ENCODE measurements around the gene LAMB1. TPM values are rescaled to one million over a fixed set of nuclear protein-coding genes. Genes with fewer than 3 reads are reported as not detected.

The LAMB1 gene
- total RNA-seq, 2 experiments from 2014 or later: not detected

- H3K4me3 Mint-ChIP-seq: no peak overlapping the region
- TF ChIP-seq CTCF (IDR thresholded peaks at IDR 0.05): no peak
- H3K9me3 ChIP-seq (ENCODE audit: control insufficient read depth in 1 of 2, insufficient read depth in 1 of 2, low read length in 2 of 2): no peaks in the 10 kb centered on the region
- no peak overlapping the region for H3K27ac Mint-ChIP-seq
- no peak overlapping the region for H3K4me3 ChIP-seq (ENCODE audit: low read length)
- DNase-seq (no peak), ATAC-seq (ENCODE audit: poor library complexity) (no peak)
- peaks cover 5% of the 10 kb centered on the region for H3K27me3 Mint-ChIP-seq
- ChIA-PET POLR2A (no interaction called here), CTCF (no interaction called here)
- no peaks in the 10 kb centered on the region for H3K36me3 Mint-ChIP-seq (ENCODE audit: low read depth)
- H3K4me1 Mint-ChIP-seq (ENCODE audit: low read depth): no peaks in the 10 kb centered on the region
- H3K36me3 ChIP-seq (ENCODE audit: insufficient read depth, low read length): no peaks in the 10 kb centered on the region
- H3K27me3 ChIP-seq (ENCODE audit: control insufficient read depth in 1 of 2, insufficient read depth in 2 of 2, low read length in 2 of 2): no peaks in the 10 kb centered on the region
- intact Hi-C loops (cut with DNase I, micrococcal nuclease): no loop called here
- H3K9me3 Mint-ChIP-seq: no peaks in the 10 kb centered on the region
- no peaks in the 10 kb centered on the region for H3K4me1 ChIP-seq (ENCODE audit: insufficient read depth, low read length)
- H3K27ac ChIP-seq (ENCODE audit: low read depth in 1 of 2, low read length in 2 of 2): no peak overlapping the region
These were observed 15.7 kb upstream of the LAMB1 start for GRCh38 chr7:108018668-108019067.

- H3K4me1 Mint-ChIP-seq (ENCODE audit: low read depth): no peaks in the 10 kb centered on the region
- Histone ChIP-seq H3K4me3 (ENCODE audit: low read length) (no peak overlapping the region), H3K4me1 (ENCODE audit: insufficient read depth, low read length) (no peaks in the 10 kb centered on the region), H3K9me3 (ENCODE audit: control insufficient read depth in 1 of 2, insufficient read depth in 1 of 2, low read length in 2 of 2) (no peaks in the 10 kb centered on the region), H3K27ac (ENCODE audit: low read depth in 1 of 2, low read length in 2 of 2) (no peak overlapping the region), H3K27me3 (ENCODE audit: control insufficient read depth in 1 of 2, insufficient read depth in 2 of 2, low read length in 2 of 2) (peaks cover 0 to 3% of the 10 kb centered on the region in 2 experiments), H3K36me3 (ENCODE audit: insufficient read depth, low read length) (no peaks in the 10 kb centered on the region)
- no peak overlapping the region for H3K27ac Mint-ChIP-seq
- intact Hi-C loops (cut with DNase I, micrococcal nuclease): no loop called here
- ChIA-PET POLR2A (no interaction called here), CTCF (interaction anchor here (0.8 kb wide), 1 partner anchor 13 kb away, joined by 3 read pairs; no protein-coding TSS in a partner anchor)
- H3K4me3 Mint-ChIP-seq: no peak overlapping the region
- ATAC-seq (ENCODE audit: poor library complexity) (no peak), DNase-seq (no peak)
- peaks cover 7% of the 10 kb centered on the region for H3K27me3 Mint-ChIP-seq
- H3K36me3 Mint-ChIP-seq (ENCODE audit: low read depth): no peaks in the 10 kb centered on the region
- H3K9me3 Mint-ChIP-seq: no peaks in the 10 kb centered on the region
- TF ChIP-seq CTCF (IDR thresholded peaks at IDR 0.05): no peak
These were observed 14.8 kb upstream of the LAMB1 start for GRCh38 chr7:108017776-108018151.

GRCh38 chr7:108016841-108017775, 14.1 kb upstream of the LAMB1 start:
- ChIA-PET CTCF (interaction anchor here (0.8 kb wide), 1 partner anchor 14 kb away, joined by 3 read pairs; no protein-coding TSS in a partner anchor), POLR2A (no interaction called here)
- no peaks in the 10 kb centered on the region for H3K36me3 ChIP-seq (ENCODE audit: insufficient read depth, low read length)
- no peaks in the 10 kb centered on the region for H3K4me1 ChIP-seq (ENCODE audit: insufficient read depth, low read length)
- no peak overlapping the region for H3K4me3 ChIP-seq (ENCODE audit: low read length)
- DNase-seq (no peak), ATAC-seq (ENCODE audit: poor library complexity) (no peak)
- no peaks in the 10 kb centered on the region for H3K9me3 ChIP-seq (ENCODE audit: control insufficient read depth in 1 of 2, insufficient read depth in 1 of 2, low read length in 2 of 2)
- Mint-ChIP-seq H3K4me3 (no peak overlapping the region), H3K27ac (no peak overlapping the region), H3K36me3 (ENCODE audit: low read depth) (no peaks in the 10 kb centered on the region), H3K27me3 (peaks cover 10% of the 10 kb centered on the region), H3K4me1 (ENCODE audit: low read depth) (no peaks in the 10 kb centered on the region), H3K9me3 (no peaks in the 10 kb centered on the region)
- no peak for TF ChIP-seq CTCF (IDR thresholded peaks at IDR 0.05)
- H3K27me3 ChIP-seq (ENCODE audit: control insufficient read depth in 1 of 2, insufficient read depth in 2 of 2, low read length in 2 of 2): peaks cover 0 to 8% of the 10 kb centered on the region in 2 experiments
- no peak overlapping the region for H3K27ac ChIP-seq (ENCODE audit: low read depth in 1 of 2, low read length in 2 of 2)
- intact Hi-C loops (cut with DNase I, micrococcal nuclease): no loop called here

All from CD4-positive, alpha-beta T cell (primary cell).